AG04449 (cell line): ENCODE results near the gene CDC34.

ENCODE experiments used
- CTCF ChIA-PET: fragments of 350-600 bp; formaldehyde crosslinking; extraction: SDS; loops from one replicate; lab custom pipeline; 2021; ENCODE audit warnings: antibody characterized with exemption; lab: Yijun Ruan, JAX
- POLR2A ChIA-PET: fragments of 400-600, 350-600 bp; formaldehyde crosslinking; extraction: SDS; loops from one replicate; lab custom pipeline; 2020; ENCODE audit warnings: antibody characterized with exemption, inconsistent platforms; lab: Yijun Ruan, JAX
- DNase-seq: peaks from one replicate; pipeline ENCODE4 v3.0.0-alpha.2; 2010; ENCODE audit warnings: low read depth, low spot score
- H3K4me3 ChIP-seq: 2 replicates; pipeline ENCODE4 v1.5.1; 2011; ENCODE audit warnings: low read depth, mild to moderate bottlenecking, control low read depth, low read length
- CTCF ChIP-seq: IDR thresholded peaks from one replicate; pipeline ENCODE4 v1.5.1; 2011; ENCODE audit warnings: mild to moderate bottlenecking, moderate library complexity, low read length, control low read depth, inconsistent platforms; ENCODE audit not compliant: insufficient read depth; ENCODE audit errors: missing control alignments

The CDC34 gene

DNA sequence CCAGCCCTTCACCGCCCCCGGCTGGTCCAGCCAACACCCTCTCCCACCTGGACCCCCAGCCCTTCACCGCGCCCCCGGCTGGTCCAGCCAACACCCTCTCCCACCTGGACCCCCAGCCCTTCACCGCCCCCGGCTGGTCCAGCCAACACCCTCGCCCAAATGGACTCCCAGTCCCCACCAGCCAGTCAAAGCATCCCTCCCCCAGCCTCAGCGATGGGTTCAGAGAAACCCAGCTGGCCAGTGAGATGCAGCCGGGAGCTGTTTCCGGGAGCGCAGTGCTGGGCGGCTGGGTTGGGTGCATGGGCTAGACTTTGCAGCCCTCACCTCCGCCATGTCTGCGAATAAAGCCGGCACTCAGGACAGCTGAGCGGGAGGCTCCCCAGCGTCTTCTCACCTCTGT is 6.5 kb upstream of the CDC34 start:
- H3K4me3 ChIP-seq: no peak overlapping the region
- no peak for DNase-seq
- POLR2A ChIA-PET: no interaction called here
- no peak for TF ChIP-seq CTCF
- CTCF ChIA-PET: interaction anchor here (1.2 to 10.3 kb wide), 3 partner anchors 14 to 19 kb away, joined by 3 to 113 read pairs (median 5); no protein-coding TSS in a partner anchor

DNA sequence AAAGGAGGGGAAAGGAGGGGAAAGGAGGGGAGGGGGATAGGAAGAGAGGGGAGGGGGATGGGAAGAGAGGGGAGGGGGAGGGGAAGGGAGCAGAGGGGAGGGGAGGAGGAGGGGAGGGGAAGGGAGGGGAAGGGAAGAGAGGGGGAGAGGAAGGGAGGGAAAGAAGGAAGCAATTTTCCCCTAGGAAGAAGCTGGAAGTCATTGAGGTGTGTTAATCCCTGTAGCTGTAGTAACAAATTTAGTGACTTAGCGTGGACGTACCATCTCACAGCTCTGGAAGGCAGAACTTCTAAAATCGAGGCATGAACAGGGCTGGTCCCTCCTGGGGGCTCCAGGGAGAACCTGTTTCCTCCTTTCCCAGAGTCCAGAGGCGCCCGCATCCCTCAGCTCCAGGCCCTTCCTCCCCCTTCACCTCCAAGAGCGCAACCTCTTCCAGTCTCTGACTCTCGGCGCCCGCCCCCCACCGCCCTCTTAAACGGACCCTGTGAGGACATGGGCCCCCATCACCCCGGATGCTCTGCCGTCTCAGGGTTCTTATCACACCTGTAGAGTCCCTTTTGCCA is 5.6 kb upstream of the CDC34 start:
- ChIA-PET POLR2A (no interaction called here), CTCF (interaction anchor here (1.2 to 10.3 kb wide), 2 partner anchors 15 to 19 kb away, joined by 3 to 113 read pairs; no protein-coding TSS in a partner anchor)
- no peak for DNase-seq
- H3K4me3 ChIP-seq: no peak overlapping the region
- TF ChIP-seq CTCF: no peak

GRCh38 chr19:530134-531008 is 1.2 kb upstream of the CDC34 start:
- POLR2A ChIA-PET: interaction anchor here (1.2 to 1.8 kb wide), 2 partner anchors 12 to 19 kb away, joined by 3 to 7 read pairs; no protein-coding TSS in a partner anchor

DNA sequence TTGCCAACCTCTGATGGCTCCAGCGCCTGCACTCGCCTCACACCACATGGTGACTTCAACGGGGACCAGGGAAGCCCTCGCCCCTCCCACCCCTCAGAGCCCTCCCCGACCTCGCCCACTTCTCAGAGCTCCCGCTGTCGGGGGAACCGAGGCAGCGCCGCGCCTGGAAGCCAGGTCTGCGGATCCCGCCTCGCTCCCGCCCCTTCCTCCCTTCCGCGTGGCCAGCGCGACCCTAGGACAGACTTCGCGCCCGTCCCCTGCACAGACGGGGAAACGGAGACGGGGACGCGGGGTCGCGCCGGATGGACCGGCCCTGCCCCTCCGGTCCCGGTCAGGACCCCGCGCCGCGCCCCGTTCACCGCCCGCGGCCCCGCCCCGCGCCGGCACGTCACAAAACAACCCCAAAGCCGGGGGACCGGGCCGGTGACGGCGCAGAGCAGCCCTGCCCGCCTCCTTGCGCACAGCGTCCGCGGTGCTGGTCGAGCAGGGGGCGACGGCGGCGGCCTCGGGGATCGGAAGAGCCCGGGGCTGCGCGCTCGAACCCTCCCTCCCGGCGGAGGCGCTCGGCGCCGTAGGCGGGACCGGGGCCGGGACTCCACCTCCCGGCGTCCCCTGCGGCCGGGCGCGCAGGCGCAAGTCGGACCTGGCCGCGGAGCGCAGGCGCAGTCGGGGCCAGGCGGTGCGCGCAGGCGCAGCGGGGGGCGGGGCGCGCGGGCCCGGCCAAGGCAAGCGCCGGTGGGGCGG is 379 bp upstream of the CDC34 start:
- POLR2A ChIA-PET: interaction anchor here (0.8 to 2.1 kb wide), 4 partner anchors 13 to 145 kb away, joined by 3 to 7 read pairs (median 4); partner anchors contain the start of gene FSTL3
- TF ChIP-seq CTCF: no peak

More at GRCh38 chr19:530134-531008, 1.2 kb upstream of the CDC34 start:
- peak overlapping the region; percentile 77 for H3K4me3 ChIP-seq
- TF ChIP-seq CTCF: no peak
- CTCF ChIA-PET: interaction anchor here (1.0 to 10.3 kb wide), 4 partner anchors 8 to 23 kb away, joined by 3 to 113 read pairs (median 8); partner anchors contain the start of gene TPGS1
- DNase-seq: no peak

DNA sequence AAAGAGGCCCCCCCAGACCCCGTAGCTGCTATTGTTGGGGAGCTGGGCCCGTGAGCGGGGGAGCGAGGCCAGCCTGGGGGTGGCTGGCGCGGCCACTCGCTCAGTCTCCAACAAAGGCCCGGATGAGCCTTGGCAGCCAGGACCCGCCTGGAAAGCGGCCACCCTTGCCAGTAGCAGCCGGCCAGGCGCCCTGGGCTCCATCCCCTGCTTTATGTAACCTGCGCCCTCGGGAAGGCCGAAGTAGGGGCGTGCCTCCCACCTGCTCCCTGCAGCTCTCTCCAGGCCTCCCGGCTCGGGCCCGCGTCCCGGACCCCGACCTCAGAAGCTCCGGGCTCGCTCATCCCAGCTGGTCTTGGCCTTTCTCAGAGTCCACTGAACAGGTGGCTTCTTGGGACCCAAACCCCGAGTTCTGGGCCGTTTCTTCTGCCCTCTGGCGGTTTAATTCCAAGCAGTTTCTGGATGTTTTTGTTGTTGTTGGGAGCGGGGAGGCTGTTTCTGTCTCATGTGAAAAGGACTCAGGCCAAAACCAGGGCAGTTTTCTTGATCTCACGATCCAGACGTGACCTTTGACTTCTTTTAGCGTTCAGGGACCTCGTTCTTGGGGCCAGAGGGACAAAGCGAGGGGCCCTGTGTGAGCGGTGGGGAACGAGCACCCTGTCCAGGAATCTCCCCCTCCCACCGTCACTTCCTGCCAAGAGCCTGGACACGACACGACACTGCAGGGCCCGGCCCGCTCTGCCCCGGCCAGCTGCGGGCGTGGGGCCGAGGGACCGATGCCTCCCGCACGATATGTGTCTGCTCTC is 1.2 kb downstream of the CDC34 start:
- CTCF ChIA-PET: interaction anchor here (0.6 to 10.3 kb wide), 10 partner anchors 9 to 92 kb away, joined by 3 to 113 read pairs (median 5); no protein-coding TSS in a partner anchor
- H3K4me3 ChIP-seq: peak overlapping the region; percentile 86
- peak; percentile 57 for TF ChIP-seq CTCF
- POLR2A ChIA-PET: interaction anchor here (1.0 to 2.1 kb wide), 2 partner anchors 13 to 17 kb away, joined by 3 to 6 read pairs; no protein-coding TSS in a partner anchor
- no peak for DNase-seq

More for the DNA sequence above, 379 bp upstream of the CDC34 start:
- H3K4me3 ChIP-seq: peak overlapping the region; percentile 86
- no peak for DNase-seq
- CTCF ChIA-PET: interaction anchor here (1.0 to 10.3 kb wide), 8 partner anchors 9 to 101 kb away, joined by 3 to 113 read pairs (median 4); partner anchors contain the start of gene TPGS1
